Upper lobe of left lung (tissue), 4 donors: Measurements from ENCODE around the gene CD79B.
"Not testable (repeated sequence)": the region's sequence is repeated elsewhere in the genome, so short reads cannot be mapped to it uniquely, and the experiment has no call there.

Experiments used
- EP300 ChIP-seq, 4 donors: sonication (generic); formaldehyde crosslinking; IDR thresholded peaks; one replicate each; pipeline ENCODE4 v1.5.1; 2017; ENCODE audit warnings: antibody characterized with exemption in 4 of 4, control low read depth in 2 of 4
- POLR2A ChIP-seq, 4 donors: fragments of 450-650 bp; IDR thresholded peaks; one replicate each; pipeline ENCODE4 v1.5.1; 2016 to 2017; ENCODE audit warnings: antibody characterized with exemption in 4 of 4, mild to moderate bottlenecking in 2 of 4

- TF ChIP-seq EP300, POLR2A (IDR thresholded peaks at IDR 0.05): not testable (repeated sequence)
Observed at GRCh38 chr17:63889026-63889848, 42.9 kb downstream of the CD79B start.
